Measurements from ENCODE around the gene EIF4E2. TPM values are rescaled to one million over a fixed set of nuclear protein-coding genes. Genes with fewer than 3 reads are reported as not detected.

EIF4E2 gene
- total and polyA plus RNA-seq, 2 of the 4 experiments (the other 2 are of a cell fraction): 52.1 to 105 TPM

DNA sequence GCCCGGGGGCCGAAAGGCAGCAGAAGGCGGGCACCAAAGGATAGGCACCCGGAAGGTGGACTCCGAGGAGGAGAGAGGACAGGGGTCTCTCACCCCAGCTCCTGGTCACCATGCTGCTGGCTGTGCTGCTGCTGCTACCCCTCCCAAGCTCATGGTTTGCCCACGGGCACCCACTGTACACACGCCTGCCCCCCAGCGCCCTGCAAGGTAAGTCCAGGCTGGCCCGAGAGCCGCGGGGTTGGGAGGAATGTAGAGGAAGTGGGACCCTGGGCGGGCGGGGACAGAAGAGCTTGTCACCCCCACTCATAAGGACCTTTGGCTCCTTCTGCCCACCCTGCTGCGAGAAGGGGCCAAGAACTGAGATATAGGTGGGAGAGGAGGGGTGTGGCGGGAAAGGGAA is 30.0 kb upstream of the EIF4E2 start (continued):
- TF ChIP-seq ELK1 (IDR thresholded peaks at IDR 0.05; ENCODE audit: borderline replicate concordance, low read depth, low read length): no peak
- no peak for TF ChIP-seq RFX5 (IDR thresholded peaks at IDR 0.05; ENCODE audit: low read depth, low read length)

DNA sequence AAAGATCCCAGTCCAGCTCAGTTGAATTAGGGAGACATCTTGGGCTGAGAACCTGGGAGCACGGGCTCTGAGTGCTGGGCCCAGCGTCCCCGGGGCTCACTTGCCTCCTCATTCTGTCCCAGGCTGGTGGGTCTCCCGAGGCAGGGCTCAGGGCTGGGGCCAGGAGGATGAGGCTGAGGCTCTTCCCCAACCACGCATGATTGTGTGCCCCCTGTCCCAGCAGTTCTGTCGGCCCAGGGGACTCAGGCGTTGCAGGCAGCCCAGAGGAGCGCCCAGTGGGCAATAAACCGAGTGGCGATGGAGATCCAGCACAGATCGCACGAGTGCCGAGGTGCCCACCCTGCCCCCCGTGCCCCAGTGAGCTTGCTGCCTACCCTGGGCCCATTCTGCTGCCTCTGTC is 29.4 kb upstream of the EIF4E2 start:
- intact Hi-C loops (cut with micrococcal nuclease): no loop called here

More for the DNA sequence above, 29.4 kb upstream of the EIF4E2 start:
- H2AK5ac ChIP-seq (ENCODE audit: low read depth, low read length): no peak overlapping the region
- H3K79me1 ChIP-seq (ENCODE audit: low read depth in 1 of 2, low read length in 2 of 2): no peaks in the 10 kb centered on the region
- H3K56ac ChIP-seq (ENCODE audit: extremely low read depth, insufficient read depth, low read length): no peak overlapping the region
- no peak overlapping the region for H3K4me2 ChIP-seq (ENCODE audit: low read depth, low read length)
- H2BK20ac ChIP-seq (ENCODE audit: low read depth, low read length): no peak overlapping the region
- no peak overlapping the region for H4K8ac ChIP-seq (ENCODE audit: low read depth in 2 of 2, low read length in 2 of 2)
- no peak overlapping the region for H3K4me3 ChIP-seq (ENCODE audit: insufficient read depth, low read depth, low read length)
- no TSS peak for BruUV-seq (replicated peaks)
- H3K9me1 ChIP-seq (ENCODE audit: insufficient read depth, low read length): no peaks in the 10 kb centered on the region
- dilution Hi-C loops (cut with HindIII; ENCODE audit: low sequenced_read_pairs, unreplicated experiment) (no loop called here), in situ Hi-C loops (cut with MboI; ENCODE audit: low sequenced_read_pairs) (no loop called here)
- H3K27me3 ChIP-seq (ENCODE audit: control insufficient read depth, insufficient read depth, low read length): peaks cover 74% of the 10 kb centered on the region
- no peak overlapping the region for H3K27ac ChIP-seq (ENCODE audit: insufficient read depth, low read length)
- no peak overlapping the region for H2AFZ ChIP-seq (replicated peaks; ENCODE audit: low read length, poor library complexity)
- no peaks in the 10 kb centered on the region for H3K9me3 ChIP-seq (ENCODE audit: control insufficient read depth, insufficient read depth, low read length)
- no peaks in the 10 kb centered on the region for H4K20me1 ChIP-seq (ENCODE audit: insufficient read depth, low read length)
- H2AK9ac ChIP-seq (replicated peaks; ENCODE audit: low read depth, low read length, poor library complexity): no peak overlapping the region
- no peak overlapping the region for H3K4ac ChIP-seq (ENCODE audit: low read depth, low read length)
- no peak overlapping the region for H3K23ac ChIP-seq (ENCODE audit: low read depth, low read length)
- H2BK15ac ChIP-seq (ENCODE audit: low read depth, low read length): no peak overlapping the region
- CTCF ChIA-PET: interaction anchor here (1.8 kb wide), 1 partner anchor 74 kb away, joined by 4 read pairs; no protein-coding TSS in a partner anchor
- H2BK120ac ChIP-seq (ENCODE audit: low read depth, low read length): no peak overlapping the region
- DNase-seq: no peak
- H3K36me3 ChIP-seq (ENCODE audit: control insufficient read depth, insufficient read depth, low read length): no peaks in the 10 kb centered on the region
- ATAC-seq (ENCODE audit: low read depth): no peak
- H4K91ac ChIP-seq (ENCODE audit: insufficient read depth, low read depth, low read length): no peak overlapping the region
- no peak overlapping the region for H3K9ac ChIP-seq (ENCODE audit: low read depth, low read length)
- WGBS, 2 experiments (ENCODE audit: extremely low coverage in 2 of 2, insufficient read length in 1 of 2): 76% methylated on average over 14 of the region's 14 CpGs; no CpG with 5 or more reads in 1 of the 2 experiments
- H2BK5ac ChIP-seq (ENCODE audit: low read depth, low read length, poor library complexity, severe bottlenecking): no peak overlapping the region
- POLR2A ChIA-PET (ENCODE audit: unreplicated experiment): no interaction called here
- no peaks in the 10 kb centered on the region for H3K4me1 ChIP-seq (ENCODE audit: control insufficient read depth, insufficient read depth, low read length)
- H3K14ac ChIP-seq (replicated peaks; ENCODE audit: low read depth, low read length): no peak overlapping the region
- TF ChIP-seq, protein P1, sequence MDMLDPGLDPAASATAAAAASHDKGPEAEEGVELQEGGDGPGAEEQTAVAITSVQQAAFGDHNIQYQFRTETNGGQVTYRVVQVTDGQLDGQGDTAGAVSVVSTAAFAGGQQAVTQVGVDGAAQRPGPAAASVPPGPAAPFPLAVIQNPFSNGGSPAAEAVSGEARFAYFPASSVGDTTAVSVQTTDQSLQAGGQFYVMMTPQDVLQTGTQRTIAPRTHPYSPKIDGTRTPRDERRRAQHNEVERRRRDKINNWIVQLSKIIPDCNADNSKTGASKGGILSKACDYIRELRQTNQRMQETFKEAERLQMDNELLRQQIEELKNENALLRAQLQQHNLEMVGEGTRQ (IDR thresholded peaks at IDR 0.05; ENCODE audit: low read depth, low read length): no peak
- TF ChIP-seq RCOR1 (IDR thresholded peaks at IDR 0.05; ENCODE audit: insufficient replicate concordance, low read length): no peak
- no peak for TF ChIP-seq CEBPB (IDR thresholded peaks at IDR 0.05; ENCODE audit: low read depth, low read length)
- no peak overlapping the region for H3K18ac ChIP-seq (ENCODE audit: low read depth, low read length)
- H4K5ac ChIP-seq (ENCODE audit: low read depth, low read length): no peak overlapping the region

Measured in IMR-90 (cell line).